ENCODE data around the gene CELSR1.

CELSR1 gene

GRCh38 chr22:46456818-46457163 lies 80.6 kb downstream of the CELSR1 start:
- H3K4me1 ChIP-seq (ENCODE audit: control insufficient read depth, low read length) = peaks cover 8% of the 10 kb centered on the region
- H3K27ac ChIP-seq (ENCODE audit: low read depth, low read length) = no peak overlapping the region
- no peak for TF ChIP-seq CTCF (IDR thresholded peaks at IDR 0.05; ENCODE audit: low read depth, low read length, poor library complexity, severe bottlenecking)
- TF ChIP-seq EZH2phosphoT487 (IDR thresholded peaks at IDR 0.05; ENCODE audit: borderline replicate concordance, low read length) = no peak
- H3F3A ChIP-seq (ENCODE audit: control insufficient read depth, insufficient read depth) = no peaks in the 10 kb centered on the region
- H3K79me2 ChIP-seq (ENCODE audit: control insufficient read depth, low read length) = no peaks in the 10 kb centered on the region
- H3K27me3 ChIP-seq (ENCODE audit: control insufficient read depth, low read length) = no peaks in the 10 kb centered on the region; the same call in 1 of the 2 replicates
- H3K9me3 ChIP-seq (ENCODE audit: control insufficient read depth, insufficient read depth, low read length) = no peaks in the 10 kb centered on the region
- H3K4me2 ChIP-seq (ENCODE audit: low read length) = no peak overlapping the region
- no peaks in the 10 kb centered on the region for H3K36me3 ChIP-seq (ENCODE audit: control insufficient read depth, low read length)
- H3K9me2 ChIP-seq (replicated peaks; ENCODE audit: control insufficient read depth, low read length) = no peaks in the 10 kb centered on the region
- H4K20me1 ChIP-seq (ENCODE audit: control insufficient read depth, insufficient read depth, low read depth, low read length) = no peaks in the 10 kb centered on the region
- no peak overlapping the region for H3K4me3 ChIP-seq (ENCODE audit: low read length)

- Histone ChIP-seq H3F3A (ENCODE audit: control insufficient read depth, insufficient read depth) (no peaks in the 10 kb centered on the region), H3K27ac (ENCODE audit: low read depth, low read length) (no peak overlapping the region), H3K4me1 (ENCODE audit: control insufficient read depth, low read length) (peaks cover 8% of the 10 kb centered on the region)
Measured at GRCh38 chr22:46455446-46455845, 82.0 kb downstream of the CELSR1 start.

GRCh38 chr22:46454504-46455269 lies 82.7 kb downstream of the CELSR1 start:
- TF ChIP-seq CTCF (IDR thresholded peaks at IDR 0.05; ENCODE audit: low read depth, low read length, poor library complexity, severe bottlenecking) = no peak
- peaks cover 8% of the 10 kb centered on the region for H3K4me1 ChIP-seq (ENCODE audit: control insufficient read depth, low read length)
- H3K79me2 ChIP-seq (ENCODE audit: control insufficient read depth, low read length) = no peaks in the 10 kb centered on the region
- no peaks in the 10 kb centered on the region for H4K20me1 ChIP-seq (ENCODE audit: control insufficient read depth, insufficient read depth, low read depth, low read length)
- H3K27me3 ChIP-seq (ENCODE audit: control insufficient read depth, low read length) = no peaks in the 10 kb centered on the region
- no peaks in the 10 kb centered on the region for H3K9me2 ChIP-seq (replicated peaks; ENCODE audit: control insufficient read depth, low read length)
- H3K36me3 ChIP-seq (ENCODE audit: control insufficient read depth, low read length) = no peaks in the 10 kb centered on the region
- no peaks in the 10 kb centered on the region for H3K9me3 ChIP-seq (ENCODE audit: control insufficient read depth, insufficient read depth, low read length)
- H3K27ac ChIP-seq (ENCODE audit: low read depth, low read length) = no peak overlapping the region
- no peaks in the 10 kb centered on the region for H3F3A ChIP-seq (ENCODE audit: control insufficient read depth, insufficient read depth)
- no peak overlapping the region for H3K4me2 ChIP-seq (ENCODE audit: low read length)
- H3K4me3 ChIP-seq (ENCODE audit: low read length) = no peak overlapping the region

More at GRCh38 chr22:46455446-46455845, 82.0 kb downstream of the CELSR1 start:
- TF ChIP-seq EZH2phosphoT487 (IDR thresholded peaks at IDR 0.05; ENCODE audit: borderline replicate concordance, low read length) (no peak), CTCF (IDR thresholded peaks at IDR 0.05; ENCODE audit: low read depth, low read length, poor library complexity, severe bottlenecking) (no peak)
- Histone ChIP-seq H3K9me2 (replicated peaks; ENCODE audit: control insufficient read depth, low read length) (no peaks in the 10 kb centered on the region), H3K36me3 (ENCODE audit: control insufficient read depth, low read length) (no peaks in the 10 kb centered on the region), H3K27me3 (ENCODE audit: control insufficient read depth, low read length) (no peaks in the 10 kb centered on the region; the same call in 1 of the 2 replicates), H4K20me1 (ENCODE audit: control insufficient read depth, insufficient read depth, low read depth, low read length) (no peaks in the 10 kb centered on the region), H3K4me2 (ENCODE audit: low read length) (no peak overlapping the region), H3K9me3 (ENCODE audit: control insufficient read depth, insufficient read depth, low read length) (no peaks in the 10 kb centered on the region), H3K79me2 (ENCODE audit: control insufficient read depth, low read length) (no peaks in the 10 kb centered on the region), H3K4me3 (ENCODE audit: low read length) (no peak overlapping the region)

Data from DOHH2 (cell line).